Lung (tissue), 12 donors: Measurements from ENCODE around the gene SBF2. TPM values are rescaled to one million over a fixed set of nuclear protein-coding genes. Genes with fewer than 3 reads are reported as not detected.
"Not testable (repeated sequence)": the region's sequence is repeated elsewhere in the genome, so short reads cannot be mapped to it uniquely, and the experiment has no call there.

Source experiments
- ATAC-seq: fragments of 200-7000 bp; cut with Tn5 transposase; one replicate; pipeline ENCODE4 v1.9.1; 2020; ENCODE audit warnings: moderate number of reproducible peaks; ENCODE audit not compliant: insufficient read depth, low FRiP score
- DNase-seq, 3 donors: peaks; one replicate each; pipeline ENCODE4 v3.0.0-alpha.2; 2013 to 2017
- H3K27ac ChIP-seq, 2 donors: one replicate each; pipeline ENCODE4 v1.5.1; 2013; ENCODE audit warnings: mild to moderate bottlenecking in 2 of 2, moderate library complexity in 2 of 2, control low read depth in 1 of 2, inconsistent platforms in 1 of 2, low read depth in 1 of 2, low read length in 1 of 2
- H3K27me3 ChIP-seq, 3 donors: one replicate each; pipeline ENCODE4 v1.5.1; 2013; ENCODE audit warnings: low read length in 2 of 3; ENCODE audit not compliant: control insufficient read depth in 3 of 3, insufficient read depth in 3 of 3
- H3K36me3 ChIP-seq, 4 donors: one replicate each; pipeline ENCODE4 v1.5.1; 2013; ENCODE audit warnings: low read length in 4 of 4, mild to moderate bottlenecking in 1 of 4, moderate library complexity in 1 of 4; ENCODE audit not compliant: control insufficient read depth in 4 of 4, insufficient read depth in 4 of 4
- H3K4me1 ChIP-seq, 5 donors: one replicate each; pipeline ENCODE4 v1.5.1; 2013; ENCODE audit warnings: low read length in 5 of 5, mild to moderate bottlenecking in 2 of 5, moderate library complexity in 1 of 5; ENCODE audit not compliant: control insufficient read depth in 5 of 5, insufficient read depth in 5 of 5
- H3K4me3 ChIP-seq: one replicate; pipeline ENCODE4 v1.5.1; 2013; ENCODE audit warnings: mild to moderate bottlenecking, control low read depth, moderate library complexity
- H3K9ac ChIP-seq, 2 donors: one replicate each; pipeline ENCODE4 v1.5.1; 2013; ENCODE audit warnings: low read length in 2 of 2, control low read depth in 1 of 2; ENCODE audit not compliant: insufficient read depth in 1 of 2
- H3K9me3 ChIP-seq, 4 donors: one replicate each; pipeline ENCODE4 v1.5.1; 2013; ENCODE audit warnings: low read length in 3 of 4, mild to moderate bottlenecking in 1 of 4, moderate library complexity in 1 of 4; ENCODE audit not compliant: control insufficient read depth in 4 of 4, insufficient read depth in 3 of 4
- WGBS, 2 donors: extraction: QIAGEN DNeasy Blood & Tissue Kit; methylation state at CpG; one replicate each; pipeline ENCODE4 v1.1.7; 2013; 5-methylcytosine and 5-hydroxymethylcytosine counted together
- polyA plus RNA-seq, 2 donors: library from polyadenylated mRNA; stranded (reverse); fragments of 200-250 nt; gene quantifications; one replicate each; pipeline ENCODE4 v1.2.1, GENCODE V29; 2013
- total RNA-seq, 2 donors: library from RNA; depleted of rRNA in 1 of 2; stranded (reverse); fragments of >200 nt in 1 of 2; gene quantifications; one replicate each; pipeline ENCODE4 v1.2.1, GENCODE V29; 2014 to 2021
- TF ChIP-seq, protein P1 (sequence below): IDR thresholded peaks from 2 replicates; pipeline ENCODE4 v1.5.1; 2012; ENCODE audit warnings: mild to moderate bottlenecking; ENCODE audit errors: control extremely low read depth, extremely low read depth
- donor health status: control.
- donor health status: control.
- donor health status: Bipolar disorder and iron deficiency.
- donor health status: healthy.
- donor health status: DM: yes; HTN: yes; CAD: no.

The SBF2 gene
- total and polyA plus RNA-seq, 4 donors = 4.4 to 104 (median 24.9) TPM

- TF ChIP-seq, protein P1, sequence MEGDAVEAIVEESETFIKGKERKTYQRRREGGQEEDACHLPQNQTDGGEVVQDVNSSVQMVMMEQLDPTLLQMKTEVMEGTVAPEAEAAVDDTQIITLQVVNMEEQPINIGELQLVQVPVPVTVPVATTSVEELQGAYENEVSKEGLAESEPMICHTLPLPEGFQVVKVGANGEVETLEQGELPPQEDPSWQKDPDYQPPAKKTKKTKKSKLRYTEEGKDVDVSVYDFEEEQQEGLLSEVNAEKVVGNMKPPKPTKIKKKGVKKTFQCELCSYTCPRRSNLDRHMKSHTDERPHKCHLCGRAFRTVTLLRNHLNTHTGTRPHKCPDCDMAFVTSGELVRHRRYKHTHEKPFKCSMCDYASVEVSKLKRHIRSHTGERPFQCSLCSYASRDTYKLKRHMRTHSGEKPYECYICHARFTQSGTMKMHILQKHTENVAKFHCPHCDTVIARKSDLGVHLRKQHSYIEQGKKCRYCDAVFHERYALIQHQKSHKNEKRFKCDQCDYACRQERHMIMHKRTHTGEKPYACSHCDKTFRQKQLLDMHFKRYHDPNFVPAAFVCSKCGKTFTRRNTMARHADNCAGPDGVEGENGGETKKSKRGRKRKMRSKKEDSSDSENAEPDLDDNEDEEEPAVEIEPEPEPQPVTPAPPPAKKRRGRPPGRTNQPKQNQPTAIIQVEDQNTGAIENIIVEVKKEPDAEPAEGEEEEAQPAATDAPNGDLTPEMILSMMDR = no peak
- H3K27ac ChIP-seq = no peak overlapping the region
- DNase-seq (no peak), ATAC-seq (no peak)
- H3K36me3 ChIP-seq = peaks cover 0 to 10% (median 3%) of the 10 kb centered on the region in 4 donors
- no peak overlapping the region for H3K4me3 ChIP-seq
- peaks cover 0 to 5% (median 0%) of the 10 kb centered on the region in 4 donors for H3K9me3 ChIP-seq
- H3K9ac ChIP-seq = no peak overlapping the region
- H3K27me3 ChIP-seq = no peaks in the 10 kb centered on the region
- H3K4me1 ChIP-seq = peaks cover 0 to 3% (median 0%) of the 10 kb centered on the region in 5 donors
- 91 to 92% methylated on average over 7 of the region's 7 CpGs for WGBS, 2 donors
These were observed 346.7 kb downstream of the SBF2 start for GRCh38 chr11:9947231-9947864.

- not testable (repeated sequence) for H3K27ac ChIP-seq, DNase-seq, ATAC-seq, H3K4me3 ChIP-seq, H3K9ac ChIP-seq, H3K4me1 ChIP-seq, H3K9me3 ChIP-seq, H3K27me3 ChIP-seq
- H3K36me3 ChIP-seq = peaks cover 0 to 10% (median 4%) of the 10 kb centered on the region in 4 donors
- 91% methylated on average over 1 of the region's 1 CpG for WGBS, 2 donors
These were observed 348.3 kb downstream of the SBF2 start for GRCh38 chr11:9945680-9946079.

DNA sequence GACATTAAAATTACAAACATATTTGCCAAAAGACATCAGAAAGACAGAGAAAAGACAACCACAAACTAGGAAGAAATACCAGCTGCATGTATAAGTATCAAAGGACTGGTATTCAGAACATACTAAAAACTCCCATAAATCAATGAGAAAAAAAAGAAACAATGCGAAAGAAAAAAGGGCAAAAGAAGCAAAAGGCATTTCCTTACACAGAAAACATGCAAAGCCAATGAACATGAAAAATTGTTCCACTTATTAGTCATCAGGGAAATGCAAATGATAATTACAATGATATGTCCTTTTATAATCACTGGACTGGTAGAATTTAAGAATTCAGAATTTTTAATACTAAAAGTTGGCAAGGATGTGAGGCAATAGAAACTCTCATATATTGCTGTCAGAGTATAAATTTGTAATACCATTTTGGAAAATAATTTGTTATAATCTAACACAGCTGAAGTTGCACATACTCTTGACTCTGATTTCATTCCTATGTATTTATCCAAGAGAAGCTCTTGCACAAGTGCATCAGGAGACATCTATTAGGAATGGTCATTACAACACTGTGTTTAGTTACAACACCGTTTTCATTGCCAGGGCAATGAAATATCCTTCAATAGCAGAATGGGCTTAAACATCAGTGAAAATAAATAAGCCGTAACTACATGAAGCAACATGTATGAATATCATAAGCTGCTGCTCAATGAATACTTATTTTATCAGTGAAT, 350.5 kb downstream of the SBF2 start:
- Histone ChIP-seq H3K9ac (no peak overlapping the region), H3K4me1 (no peaks in the 10 kb centered on the region), H3K36me3 (peaks cover 0 to 10% (median 4%) of the 10 kb centered on the region in 4 donors), H3K27me3 (no peaks in the 10 kb centered on the region), H3K27ac (no peak overlapping the region), H3K9me3 (peaks cover 0 to 5% (median 0%) of the 10 kb centered on the region in 4 donors), H3K4me3 (no peak overlapping the region)
- ATAC-seq (no peak), DNase-seq (peak in 2 of 3 donors; percentile 69 to 82)
- 72 to 77% methylated on average over 3 of the region's 3 CpGs for WGBS, 2 donors
- TF ChIP-seq, protein P1 = no peak

- TF ChIP-seq, protein P1 = no peak
- Histone ChIP-seq H3K27me3 (no peaks in the 10 kb centered on the region), H3K4me1 (no peaks in the 10 kb centered on the region), H3K9me3 (peaks cover 0 to 5% (median 0%) of the 10 kb centered on the region in 4 donors), H3K27ac (no peak overlapping the region), H3K36me3 (peaks cover 0 to 7% (median 2%) of the 10 kb centered on the region in 4 donors), H3K4me3 (no peak overlapping the region), H3K9ac (no peak overlapping the region)
- 95 to 98% methylated on average over 5 of the region's 5 CpGs for WGBS, 2 donors
- ATAC-seq (no peak), DNase-seq (no peak)
These were observed 352.0 kb downstream of the SBF2 start for GRCh38 chr11:9941991-9942390.

GRCh38 chr11:9939150-9939549, 354.9 kb downstream of the SBF2 start:
- H3K4me3 ChIP-seq, H3K27me3 ChIP-seq, DNase-seq, H3K36me3 ChIP-seq, H3K4me1 ChIP-seq, H3K9me3 ChIP-seq, ATAC-seq, H3K27ac ChIP-seq, H3K9ac ChIP-seq: not testable (repeated sequence)
- 85 to 95% methylated on average over 11 of the region's 11 CpGs for WGBS, 2 donors
